Measurements from ENCODE around the gene GUCA2B. TPM values are rescaled to one million over a fixed set of nuclear protein-coding genes. Genes with fewer than 3 reads are reported as not detected.

GUCA2B gene
- total RNA-seq, 1 donor from 2014 or later, result not detected

DNA sequence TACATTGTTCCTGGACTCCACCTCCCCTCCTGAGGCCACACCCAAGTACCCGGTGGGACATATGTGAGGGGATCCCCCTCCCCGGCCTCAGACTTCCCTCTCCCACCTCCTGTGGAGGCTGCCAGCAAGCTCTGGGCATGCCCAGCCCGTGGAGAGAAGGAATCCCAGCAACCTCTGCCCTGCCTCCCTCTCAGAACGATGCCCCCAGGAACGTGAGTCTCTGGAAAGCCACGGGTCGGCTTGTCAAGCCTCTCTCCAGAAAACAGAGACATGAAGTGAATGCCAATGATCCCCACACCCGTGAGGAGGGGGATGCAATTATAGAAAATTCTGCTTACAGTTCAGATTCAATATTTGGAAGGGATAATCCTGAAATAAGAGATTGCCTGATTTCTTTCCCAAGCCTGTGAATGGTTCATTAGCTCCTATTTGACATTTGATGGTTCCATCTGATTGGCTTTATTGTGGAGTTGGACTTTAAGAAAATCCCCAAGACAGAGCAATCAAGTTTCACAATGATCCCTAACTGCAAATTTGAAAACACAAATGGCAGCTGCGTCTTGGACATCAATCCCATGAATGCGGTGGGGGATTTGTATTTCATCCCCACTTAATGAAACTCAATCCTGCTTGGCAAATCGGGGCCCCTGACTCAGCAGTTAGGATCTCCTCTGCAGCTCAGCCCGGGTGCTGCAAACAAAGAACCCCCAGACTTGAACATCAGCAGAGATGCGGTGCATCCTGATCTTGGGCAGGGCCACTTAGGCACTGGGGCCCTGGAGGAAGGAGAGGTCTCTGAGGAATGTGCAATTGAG lies 9.1 kb upstream of the GUCA2B start:
- DNase-seq, result no peak

DNA sequence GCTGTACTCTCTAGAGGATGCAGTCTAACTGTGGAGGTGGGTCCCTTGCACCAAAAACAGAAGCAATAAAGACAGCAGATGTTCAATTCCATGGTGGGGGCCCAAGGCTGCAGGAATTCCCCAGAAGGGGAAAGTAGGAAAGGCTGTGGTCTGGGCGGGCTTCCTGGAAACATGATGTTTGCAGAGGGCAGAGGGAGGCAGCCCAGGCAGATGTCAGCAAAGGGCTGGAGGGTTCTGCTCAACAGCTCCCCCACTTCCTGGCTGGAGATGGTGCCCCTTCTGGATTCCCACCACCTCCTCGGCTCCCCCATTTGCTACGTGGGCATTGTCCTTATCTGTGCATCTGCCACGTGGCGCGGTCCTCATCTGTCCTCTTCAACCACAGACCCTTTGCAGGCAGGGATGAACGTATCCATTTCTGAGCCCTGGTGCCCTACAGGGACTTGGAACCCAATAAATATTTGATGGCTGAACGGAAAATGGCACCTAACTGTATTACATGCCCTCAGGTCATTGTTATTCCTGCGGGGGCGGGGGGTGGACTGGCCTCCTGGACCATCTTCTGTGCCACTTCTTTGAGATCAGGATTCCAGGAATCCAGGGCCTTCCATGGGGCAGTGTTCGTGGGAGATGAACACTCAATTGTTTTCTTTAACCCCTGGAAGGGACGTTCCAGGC lies 8.4 kb upstream of the GUCA2B start:
- DNase-seq, result no peak

DNA sequence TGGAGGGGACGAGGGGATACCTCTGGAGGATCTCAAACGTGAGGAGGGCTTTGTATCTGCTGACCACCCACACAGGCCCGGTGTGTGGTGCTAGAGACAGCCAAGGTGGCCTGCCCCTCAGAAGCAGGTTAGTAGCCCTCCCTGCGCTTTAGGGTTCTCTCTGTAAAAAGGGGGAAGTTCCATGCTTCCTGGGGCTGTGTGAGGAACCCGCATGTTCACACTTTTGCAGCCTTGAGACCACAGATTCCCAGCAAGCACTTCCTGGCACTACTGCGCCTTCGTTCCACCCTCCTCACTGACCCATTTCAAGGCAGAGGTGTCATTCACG lies 7.9 kb upstream of the GUCA2B start:
- DNase-seq, result no peak

DNA sequence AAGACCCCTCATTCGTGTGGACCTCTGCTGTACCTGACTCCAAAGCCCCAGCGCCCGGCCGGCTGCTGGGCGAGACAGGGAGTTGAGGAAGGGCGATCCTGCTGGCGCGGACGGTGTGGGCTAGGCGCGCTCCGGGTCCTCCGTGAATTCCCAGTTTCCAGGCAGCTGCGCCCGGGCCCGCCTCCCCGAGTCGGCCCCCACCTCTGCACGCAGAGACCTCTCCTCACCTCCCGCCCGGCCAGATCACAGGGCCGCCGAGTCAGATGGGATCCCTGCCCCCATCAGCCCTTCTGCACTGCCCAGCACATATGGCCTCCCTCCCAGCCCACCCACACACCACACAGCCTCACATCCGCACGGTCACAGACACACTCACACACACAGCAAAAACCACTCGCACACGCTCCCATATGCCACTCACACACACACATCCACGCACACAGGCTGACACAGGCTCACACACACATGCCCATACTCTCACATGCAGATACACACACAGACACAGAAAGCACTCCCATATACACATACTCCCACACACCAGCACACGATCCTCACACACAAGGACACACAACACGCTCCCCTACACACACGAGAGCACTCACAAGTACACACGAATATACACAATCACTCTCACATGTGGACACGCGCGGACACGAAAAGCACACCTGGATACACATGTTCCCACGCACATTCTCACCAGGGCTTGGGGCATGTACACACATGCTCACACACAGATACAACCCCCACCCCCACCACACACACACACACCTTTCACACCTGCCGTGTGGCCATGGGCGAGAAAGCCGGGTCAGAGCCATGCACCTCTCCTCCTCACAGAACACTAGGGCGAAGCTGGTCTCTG lies 7.2 kb upstream of the GUCA2B start:
- no peak for DNase-seq

DNA sequence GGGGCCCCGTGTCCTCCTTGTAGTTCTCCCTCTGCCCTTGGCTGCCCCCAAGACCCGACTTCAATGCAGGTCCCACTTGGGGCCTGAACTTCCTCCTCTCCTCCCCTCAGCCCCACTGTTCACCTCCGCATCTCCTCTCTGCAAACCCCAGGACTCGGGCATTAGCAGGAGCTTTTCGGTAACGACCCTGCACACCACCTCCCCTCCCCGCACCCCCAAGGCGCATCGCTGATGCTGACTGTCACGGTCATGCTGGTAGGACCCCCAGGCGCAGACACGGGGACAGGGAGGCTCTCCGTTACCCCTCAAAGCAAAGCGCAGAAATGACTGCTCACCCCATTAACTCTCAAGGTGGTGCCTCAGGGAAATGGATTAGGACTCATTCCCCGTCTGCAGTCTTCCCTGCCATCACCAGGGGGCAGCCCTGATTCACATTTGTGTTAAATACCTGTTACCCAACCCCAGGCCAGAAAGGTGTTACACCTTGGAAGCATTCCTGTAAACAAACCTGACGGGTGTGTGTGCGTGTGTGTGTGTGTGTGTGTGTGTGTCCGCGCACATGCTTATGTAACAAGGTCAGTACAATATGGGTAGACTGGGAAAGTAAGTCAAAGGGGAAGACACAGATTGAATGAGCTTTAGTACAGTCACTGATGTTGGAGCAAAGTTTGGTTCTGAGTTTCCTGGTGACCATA lies 6.4 kb upstream of the GUCA2B start:
- no peak for DNase-seq

DNA sequence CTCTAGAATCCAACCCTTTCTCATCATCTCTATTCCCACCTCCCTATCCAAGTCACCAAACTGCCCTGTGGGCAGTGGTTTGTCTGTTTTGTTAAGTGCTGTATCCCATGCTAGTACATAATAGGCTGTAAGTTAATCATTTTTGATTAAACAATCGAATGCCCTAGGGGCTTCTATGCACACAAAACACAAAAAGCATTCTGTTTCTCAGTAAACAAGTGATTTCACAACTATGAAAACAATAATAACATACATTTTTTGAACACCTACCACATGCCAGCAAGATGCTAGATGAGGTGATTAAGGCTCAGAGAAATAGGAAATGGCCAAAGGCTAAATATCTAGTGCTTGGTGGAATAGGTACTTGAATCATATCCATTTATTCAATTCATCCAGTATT lies 5.0 kb upstream of the GUCA2B start:
- DNase-seq, result no peak

DNA sequence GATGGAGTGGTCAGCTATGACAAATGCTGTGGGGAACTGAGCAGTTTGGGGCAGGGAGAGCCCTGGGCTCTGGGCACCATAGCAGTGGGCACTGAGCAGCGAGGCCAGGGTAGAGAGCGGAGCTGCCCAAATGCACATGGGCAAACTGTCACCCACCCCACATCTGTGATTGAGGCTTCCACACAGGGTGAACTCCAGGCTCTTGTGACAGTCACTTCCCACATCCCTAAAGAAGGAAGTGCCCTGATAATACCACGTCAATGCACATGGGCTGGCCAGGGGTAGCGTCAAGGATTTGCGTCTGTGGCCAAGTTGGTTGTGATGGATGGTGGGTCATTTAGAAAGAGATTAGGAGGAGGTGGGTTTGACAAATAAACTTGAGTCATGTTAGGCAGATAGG lies 2.6 kb upstream of the GUCA2B start:
- no peak for DNase-seq

DNA sequence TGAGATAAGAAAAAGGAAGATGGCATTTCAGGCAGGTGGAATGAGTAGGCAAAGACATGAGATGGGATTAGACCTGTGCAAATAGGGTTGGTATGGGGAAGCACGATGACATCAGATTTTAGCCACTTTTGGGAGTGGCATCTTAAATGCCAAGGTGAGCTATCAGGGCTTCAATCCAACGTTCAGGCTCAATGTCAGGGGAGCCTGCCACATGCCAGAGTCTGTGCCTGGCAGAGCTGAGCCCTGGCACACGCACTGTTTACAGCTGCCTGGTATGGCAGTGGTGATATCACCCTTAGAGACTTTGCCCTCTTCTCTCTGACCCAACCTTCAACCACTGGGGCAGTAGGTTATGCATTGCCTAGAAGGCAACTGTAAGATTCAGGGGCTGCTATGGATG lies 1.1 kb upstream of the GUCA2B start:
- no peak for DNase-seq

DNA sequence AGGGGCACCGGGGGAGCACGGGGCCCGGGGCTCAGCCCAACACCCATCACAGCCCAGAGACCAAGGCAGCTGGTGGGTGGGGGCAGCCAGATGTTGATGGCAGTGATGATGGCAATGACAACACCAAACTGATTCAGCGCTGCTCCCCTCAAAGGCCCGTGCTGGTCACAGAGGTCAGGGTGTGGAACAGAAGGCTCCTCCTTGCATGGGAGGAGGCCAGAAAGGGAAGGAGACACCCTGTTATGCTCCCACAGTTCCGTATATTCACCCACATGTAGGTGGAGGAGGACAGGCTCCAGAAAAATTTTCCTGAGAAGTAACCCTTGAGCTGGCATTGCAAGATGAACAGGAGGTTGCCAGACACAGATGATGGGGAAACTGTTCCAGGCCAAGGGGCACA lies 414 bp downstream of the GUCA2B start:
- DNase-seq, result no peak

DNA sequence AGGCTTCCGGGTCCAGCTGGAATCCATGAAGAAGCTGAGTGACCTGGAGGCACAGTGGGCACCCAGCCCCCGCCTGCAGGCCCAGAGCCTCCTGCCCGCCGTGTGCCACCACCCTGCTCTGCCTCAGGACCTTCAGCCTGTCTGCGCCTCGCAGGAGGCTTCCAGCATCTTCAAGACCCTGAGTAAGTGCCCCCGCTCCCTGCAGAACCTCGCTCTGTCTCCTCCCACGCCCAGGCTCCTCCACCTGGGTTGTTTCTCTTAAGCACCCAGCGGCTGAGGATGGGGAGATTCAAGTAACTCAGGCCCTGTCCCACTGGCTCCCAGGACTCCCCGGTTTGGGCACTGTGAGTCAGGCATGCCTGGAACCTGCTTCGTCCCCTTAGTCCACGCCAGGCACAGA lies 1.5 kb downstream of the GUCA2B start:
- DNase-seq, result no peak

DNA sequence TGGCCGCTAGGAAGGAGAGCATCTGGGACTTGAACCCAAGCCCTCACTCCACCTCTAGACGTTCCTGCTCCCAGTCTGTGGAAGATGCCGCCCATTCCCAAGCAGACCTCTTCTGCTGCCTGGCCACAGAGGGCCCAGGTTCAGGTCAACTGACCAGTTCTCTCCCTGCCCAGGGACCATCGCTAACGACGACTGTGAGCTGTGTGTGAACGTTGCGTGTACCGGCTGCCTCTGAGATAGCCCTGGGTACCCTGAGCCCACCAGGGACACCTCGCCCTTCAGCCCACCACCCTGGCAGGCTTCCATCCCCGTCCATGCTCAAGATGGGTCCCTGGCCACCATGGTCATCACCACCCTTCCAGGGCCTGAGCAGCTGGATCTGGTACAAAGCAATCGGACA lies 2.2 kb downstream of the GUCA2B start:
- no peak for DNase-seq

DNA sequence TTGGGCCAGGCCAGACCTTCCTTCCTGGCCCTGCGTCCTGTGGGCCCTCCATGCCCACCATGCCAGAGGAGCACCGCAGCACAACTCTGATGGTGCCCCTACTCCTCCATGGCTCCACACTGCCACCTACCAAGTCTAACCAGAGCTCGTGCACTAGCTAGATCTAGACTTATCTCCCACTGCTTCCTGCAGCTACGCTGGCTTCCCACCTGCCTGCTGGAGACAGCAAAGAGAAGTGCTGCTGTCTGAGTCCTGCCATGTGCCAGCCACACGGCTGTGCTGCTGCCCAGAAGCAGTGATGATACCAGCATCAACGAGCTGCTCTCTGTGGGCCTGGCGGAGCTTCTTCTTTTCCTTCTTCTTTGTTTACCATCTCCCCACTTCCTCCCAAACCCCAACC lies 4.5 kb downstream of the GUCA2B start:
- DNase-seq, result no peak

DNA sequence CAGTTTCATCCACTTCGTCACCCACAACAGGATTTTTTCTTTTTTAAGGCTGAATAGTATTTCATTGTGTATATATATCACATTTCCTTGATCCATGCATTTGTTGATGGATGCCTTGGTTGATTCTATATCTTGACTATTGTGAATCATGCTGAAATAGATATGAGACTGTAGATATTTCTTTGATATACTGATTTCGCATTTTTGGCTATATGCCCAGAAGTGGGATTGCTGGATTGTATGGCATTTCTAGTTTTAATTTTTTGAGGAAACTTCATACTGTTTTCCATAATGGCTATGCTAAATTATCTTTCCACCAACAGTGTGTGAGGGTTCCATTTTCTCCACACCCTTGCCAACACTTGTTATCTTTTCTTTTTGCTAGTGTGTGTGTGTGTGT lies 5.0 kb downstream of the GUCA2B start:
- DNase-seq, result no peak

DNA sequence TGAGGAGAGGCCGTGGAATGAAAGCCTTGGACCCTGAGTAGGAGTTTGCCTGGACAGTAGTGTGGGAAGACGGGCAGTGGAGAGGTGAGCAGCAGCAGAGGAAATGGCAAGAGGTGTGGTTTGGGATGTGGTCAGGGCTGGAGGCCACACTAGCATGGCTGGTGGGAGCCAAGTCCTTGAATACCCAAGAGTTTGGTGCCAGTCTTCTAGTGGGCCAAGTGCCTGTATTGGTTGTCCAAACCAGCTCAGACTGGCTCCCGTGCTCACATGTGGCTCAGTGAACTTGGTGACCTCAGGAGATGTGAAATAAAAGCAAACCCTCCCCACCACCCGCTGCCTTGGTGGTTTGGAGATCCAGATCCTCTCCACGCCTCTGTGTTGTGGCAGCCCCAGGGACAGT lies 9.0 kb downstream of the GUCA2B start:
- DNase-seq, result no peak

DNA sequence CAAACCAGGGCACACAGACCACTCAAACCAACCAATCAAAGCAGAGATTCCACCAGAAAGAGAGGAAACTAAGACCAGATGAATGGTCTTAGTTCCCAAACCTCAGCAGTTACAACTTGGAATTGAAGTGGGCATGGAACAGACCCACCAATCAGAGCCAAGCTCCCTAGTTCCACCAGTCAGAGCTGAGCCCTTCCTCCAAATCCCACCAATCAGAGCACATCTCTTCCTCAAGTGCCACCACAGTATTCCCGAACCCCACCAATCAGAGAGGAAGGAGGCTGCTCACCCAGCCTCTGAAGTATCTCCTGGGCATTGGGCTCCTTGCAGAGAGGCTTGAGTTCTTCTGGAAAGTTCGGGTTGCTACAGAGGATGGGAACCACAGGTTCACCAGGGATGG lies 9.9 kb downstream of the GUCA2B start:
- DNase-seq, result no peak

DNA sequence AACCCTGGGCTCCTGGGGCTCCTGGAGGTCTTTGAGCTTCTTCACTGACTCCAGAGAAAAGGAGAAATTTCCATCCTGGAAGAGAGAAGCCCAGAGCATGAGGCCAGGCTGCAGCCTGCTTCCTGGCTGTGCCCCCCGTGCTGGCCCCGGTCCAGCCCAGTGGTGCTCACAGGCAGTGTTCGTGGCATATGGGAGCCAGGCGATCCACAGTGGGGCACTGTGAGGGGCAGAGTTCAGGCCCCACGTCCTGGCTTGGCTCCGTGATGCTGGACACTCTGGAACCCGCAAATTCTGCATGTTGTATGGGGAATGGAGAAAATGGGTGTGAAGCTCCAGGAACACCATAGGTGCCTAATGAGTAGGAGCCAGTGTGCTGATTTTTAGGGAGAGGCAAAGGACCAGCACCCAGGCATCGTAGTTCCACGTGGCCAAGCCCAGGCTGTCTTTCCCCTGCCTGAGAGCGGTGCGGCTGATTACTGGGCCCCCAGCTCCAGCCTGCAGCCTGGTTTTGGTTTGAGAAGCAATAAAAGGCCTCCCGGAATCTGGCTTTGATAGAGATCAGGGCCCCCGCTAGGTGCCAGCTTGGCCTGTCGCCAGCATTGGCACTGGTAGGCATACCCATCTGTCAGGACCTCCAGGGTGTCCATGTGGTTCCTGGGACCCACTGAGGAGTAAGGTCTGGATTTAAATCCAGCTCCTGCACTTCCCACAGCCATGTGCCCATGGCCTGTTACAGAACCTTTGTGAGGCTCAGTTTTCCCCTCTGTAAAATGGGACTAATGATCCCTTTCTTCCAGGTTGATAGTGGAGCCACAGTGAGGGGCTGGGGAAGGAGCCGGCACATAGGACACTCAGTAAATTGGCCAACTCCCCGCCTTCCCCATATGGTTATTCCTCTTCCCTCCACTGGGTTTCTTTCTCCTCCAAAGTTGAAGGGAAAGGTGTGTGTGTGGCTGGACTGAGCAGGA lies 10.6 kb downstream of the GUCA2B start:
- no peak for DNase-seq

DNA sequence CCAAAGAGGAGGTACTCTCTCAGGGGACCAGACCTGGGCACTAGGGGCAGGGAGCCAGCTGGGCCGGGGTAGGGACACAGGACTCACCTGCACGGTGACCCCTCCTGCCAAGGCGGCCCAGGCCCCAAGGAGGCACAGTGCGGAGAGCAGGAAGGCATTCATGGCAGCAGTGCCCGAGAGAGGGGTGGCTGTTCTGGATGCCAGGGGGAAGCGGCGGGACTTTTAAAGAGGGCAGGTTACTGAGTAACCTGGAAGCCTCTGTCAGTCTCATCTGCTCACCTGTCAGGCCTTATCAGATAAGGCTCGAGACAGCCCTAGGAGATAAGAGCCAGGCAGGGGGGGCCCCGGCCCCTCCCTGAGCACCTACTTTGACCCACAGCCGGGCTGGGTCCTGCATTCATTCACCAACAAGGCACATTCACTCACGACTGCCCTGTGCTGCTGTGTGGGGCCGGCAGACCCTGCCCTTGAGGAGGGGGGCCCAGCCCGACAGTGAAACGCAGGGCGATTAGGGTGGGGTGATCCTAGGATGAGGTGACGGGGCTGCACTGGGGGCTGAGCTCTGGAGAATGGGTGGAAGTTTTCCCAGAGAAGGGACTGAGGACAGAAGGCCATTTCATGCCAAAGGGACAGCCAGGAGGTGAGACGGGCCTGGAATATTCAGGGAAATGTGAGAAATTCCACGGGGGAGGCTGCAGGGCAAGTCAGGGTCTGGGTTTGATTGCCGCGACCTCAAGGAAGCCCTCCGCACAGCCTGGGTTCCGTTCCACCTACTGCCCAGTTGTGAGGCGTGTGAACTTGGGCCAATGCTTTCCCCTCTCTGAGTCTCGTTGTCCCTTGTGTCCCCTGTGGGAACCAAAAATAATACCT lies 11.6 kb downstream of the GUCA2B start, which contains the start of gene GUCA2A:
Gene GUCA2A (minus strand): TSS at position 195 of the 870 bp plus-strand sequence. CDS start 33 bp downstream, at position 162.
- DNase-seq, result no peak

DNA sequence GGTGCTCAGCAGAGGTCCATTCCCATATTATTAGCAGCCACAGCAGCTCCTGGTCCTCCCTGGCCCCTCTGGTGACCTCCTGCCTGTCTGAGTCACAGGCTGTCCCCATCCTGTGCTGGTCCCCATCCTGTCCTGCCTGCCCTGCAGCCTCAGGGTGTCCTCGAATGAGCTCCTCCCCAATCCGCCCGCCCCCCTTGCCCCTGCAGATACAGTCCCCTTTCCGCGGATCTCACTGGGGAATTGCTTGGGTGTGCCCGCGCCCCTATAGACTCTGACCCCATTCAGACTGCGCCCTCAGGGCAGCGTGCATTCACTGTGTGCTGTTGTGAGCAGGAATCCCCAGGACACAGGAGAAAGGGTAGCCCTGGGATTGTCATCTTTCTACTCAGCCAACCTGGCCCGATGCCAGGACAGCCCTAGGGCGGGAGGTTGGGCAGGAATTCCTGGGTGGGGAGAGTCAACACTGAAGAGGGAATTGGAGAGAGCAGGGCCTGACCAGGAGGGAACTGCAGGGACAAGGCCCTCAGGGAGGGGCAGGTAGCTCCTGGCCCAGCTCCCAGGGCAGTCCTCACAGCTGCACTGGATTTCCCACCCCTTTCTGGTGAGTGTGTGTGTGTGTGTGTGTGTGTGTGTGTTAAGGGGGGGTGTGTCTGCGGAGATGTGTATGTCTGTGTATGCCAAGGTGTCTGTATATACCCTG lies 12.5 kb downstream of the GUCA2B start:
- no peak for DNase-seq

DNA sequence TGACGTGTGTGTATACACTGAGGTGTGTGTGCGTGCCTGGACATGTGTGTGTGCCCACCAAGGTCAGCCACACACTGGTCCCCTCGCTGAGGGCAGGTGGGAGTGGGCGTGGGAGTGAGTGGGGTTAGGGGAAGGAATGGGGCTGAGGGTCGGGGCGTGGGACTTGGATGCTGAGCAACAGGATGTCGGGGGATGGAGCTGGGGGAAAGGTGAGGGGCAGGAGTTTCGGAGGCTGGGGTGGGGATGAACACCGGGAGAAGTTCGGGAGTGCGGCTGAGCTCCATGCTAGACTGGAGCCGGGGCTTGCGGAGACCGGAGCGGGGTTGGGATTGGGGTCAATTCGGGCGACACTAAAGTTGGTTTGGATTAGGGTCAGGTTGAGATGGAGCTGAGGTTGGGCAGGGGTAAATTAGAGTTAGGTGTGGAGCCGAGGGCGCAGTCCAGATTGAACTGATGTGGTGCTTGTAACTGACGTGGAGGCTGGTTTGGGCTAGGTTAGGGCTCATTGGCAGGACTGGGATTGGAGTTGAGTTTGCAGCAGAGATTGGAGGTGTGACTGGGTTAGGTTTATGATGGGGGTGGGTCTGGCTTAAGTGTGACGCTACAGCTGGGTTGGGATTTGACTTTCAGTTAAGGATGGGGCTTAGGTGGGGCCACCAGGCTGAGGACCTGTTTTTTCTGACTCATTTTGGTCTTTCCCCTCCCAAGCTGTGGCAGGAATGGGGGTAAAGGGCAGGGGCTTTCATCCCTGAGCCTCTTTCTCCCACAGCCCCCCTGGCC lies 14.6 kb downstream of the GUCA2B start:
- DNase-seq, result no peak

All from occipital lobe (tissue), 2 donors.